HG02938 (cell line): Measurements from ENCODE around the gene DOCK2.

Source experiments
- ATAC-seq: cut with Tn5 transposase; IDR thresholded peaks from one replicate; pipeline ENCODE4 v1.9.1; 2021; ENCODE audit warnings: mild to moderate bottlenecking, moderate library complexity; ENCODE audit not compliant: unreplicated experiment

DOCK2 gene

DNA sequence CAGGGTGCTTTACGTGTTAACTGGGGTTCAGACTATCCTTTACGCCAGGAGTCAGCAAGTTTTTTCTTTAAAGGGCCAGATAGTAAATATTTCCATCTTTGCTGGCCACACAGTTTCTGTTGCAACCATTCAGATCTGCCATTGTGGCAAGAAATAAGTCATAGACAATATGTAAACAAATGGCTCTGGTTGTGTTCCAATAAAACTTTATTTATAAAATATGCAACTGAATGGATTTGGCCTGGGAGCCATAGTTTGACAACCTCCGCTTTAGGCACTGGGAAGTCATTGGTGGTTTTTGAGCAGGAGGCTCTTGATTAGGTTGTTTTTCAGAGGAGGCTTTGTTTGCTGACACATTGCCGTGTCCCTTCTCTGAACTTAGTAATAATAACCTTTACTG lies 252.5 kb downstream of the DOCK2 start:
- ATAC-seq = no peak

DNA sequence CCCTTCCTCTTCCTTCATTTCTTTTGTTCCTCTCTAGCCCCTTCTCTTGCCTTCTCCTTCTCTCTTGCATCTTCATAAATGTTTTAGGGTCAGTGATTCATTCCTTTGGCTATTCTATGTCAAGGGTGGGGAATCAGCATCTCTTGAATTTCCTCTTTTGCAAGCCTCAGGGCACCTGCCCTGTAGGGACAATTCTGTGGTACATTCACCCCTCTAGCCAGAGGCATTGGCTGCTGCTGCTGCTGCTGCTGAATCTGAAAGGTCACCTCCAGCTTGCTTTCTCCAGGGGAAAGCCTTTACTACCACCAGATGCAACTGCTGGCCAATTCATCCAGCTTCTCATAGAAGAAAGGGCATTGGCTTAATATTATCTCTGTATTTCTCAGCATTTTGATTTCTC lies 255.9 kb downstream of the DOCK2 start:
- ATAC-seq = no peak

DNA sequence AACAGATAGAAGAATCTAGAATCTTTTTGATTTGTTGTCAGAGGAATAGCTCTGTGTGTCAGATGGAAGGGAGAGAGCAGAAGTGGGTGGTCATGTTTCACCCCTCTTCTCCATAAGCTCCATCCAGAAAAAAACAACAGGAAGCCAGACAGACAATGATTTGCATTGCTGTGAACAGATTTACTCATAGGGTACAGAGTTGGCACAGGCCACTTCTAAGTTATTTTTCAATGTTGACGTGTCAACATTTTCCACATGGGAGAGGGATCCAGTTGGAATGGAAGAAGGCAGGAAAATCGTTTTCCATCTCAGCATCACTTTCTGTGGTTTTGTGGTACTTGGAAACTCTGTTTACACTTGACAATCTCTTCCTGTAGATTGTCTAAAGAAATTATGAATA lies 256.5 kb downstream of the DOCK2 start:
- no peak for ATAC-seq

DNA sequence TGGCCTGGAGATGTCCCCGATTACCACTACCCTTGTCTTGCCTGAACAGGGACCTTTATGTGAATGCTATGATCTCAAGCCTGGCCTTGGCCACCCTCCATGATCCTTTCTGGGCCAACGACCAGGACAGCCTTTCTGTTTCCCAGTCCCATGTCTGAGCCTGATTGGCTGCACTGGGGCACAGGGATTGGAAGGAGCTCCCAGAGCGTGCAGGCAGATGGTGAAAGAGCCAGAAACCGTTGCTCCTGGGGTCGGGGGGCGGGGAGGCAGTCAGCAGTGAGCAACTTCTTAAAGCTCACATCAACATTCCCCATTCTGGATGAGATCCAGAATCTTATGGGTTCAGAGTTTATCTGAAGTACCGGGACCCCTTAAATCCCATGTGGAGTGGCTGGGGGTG lies 258.9 kb downstream of the DOCK2 start:
- no peak for ATAC-seq

DNA sequence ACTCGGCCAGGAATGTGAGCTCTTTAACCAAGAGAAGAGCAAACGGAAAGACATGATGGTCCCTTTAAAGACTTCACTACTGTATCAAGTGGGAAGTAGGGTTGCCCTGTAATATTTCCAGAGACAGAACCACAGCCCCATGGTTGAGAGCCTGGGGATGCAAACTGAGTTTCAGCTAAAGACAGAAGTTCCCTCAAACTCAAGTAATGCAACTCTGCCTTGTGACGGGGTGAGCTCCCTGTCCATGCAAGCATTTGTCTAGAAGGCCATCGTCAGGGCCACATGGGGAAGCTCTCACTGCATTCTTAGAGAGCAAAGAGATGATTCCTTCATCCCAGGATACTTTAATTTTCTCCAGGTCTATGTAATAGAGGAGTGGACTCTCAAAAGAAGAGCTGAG lies 260.4 kb downstream of the DOCK2 start:
- ATAC-seq = no peak

DNA sequence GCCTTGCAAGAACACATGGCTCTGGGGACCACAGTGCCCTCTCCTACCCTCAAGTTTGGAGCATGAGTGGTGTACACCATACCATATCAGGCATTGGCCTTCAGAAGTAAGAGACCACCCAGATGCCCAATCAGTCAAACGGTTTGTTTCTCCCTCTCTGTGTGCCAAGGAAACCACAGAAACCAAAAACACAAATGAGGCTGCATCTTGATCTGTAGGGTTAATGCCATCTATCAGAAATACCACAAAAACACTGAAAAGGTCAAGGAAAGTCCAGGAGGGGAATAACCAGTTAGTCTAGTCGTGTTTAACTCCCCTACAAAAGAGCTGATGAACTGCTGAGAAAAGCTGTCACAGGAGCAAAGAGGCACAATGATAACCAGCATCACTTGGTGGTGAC lies 264.8 kb downstream of the DOCK2 start:
- ATAC-seq = no peak

DNA sequence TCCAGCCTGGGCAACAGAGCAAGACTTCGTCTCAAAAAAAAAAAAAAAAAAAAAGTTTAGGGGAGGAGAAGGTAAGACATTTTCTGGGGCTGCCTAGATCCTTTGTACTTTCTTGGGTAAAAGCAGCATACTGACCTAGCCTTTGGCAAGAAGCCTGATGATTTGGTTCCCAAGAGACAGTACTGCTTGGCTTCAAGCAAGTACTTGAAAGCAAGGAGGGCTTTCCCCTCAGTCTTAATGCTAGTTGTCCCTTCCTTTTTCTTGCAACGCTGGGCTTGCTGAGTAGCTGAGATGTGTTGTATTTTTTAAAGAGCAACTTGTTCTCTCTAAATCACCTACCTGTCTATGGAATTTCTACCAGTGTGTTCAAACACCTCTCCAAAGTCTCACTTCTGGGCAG lies 267.0 kb downstream of the DOCK2 start:
- no peak for ATAC-seq

DNA sequence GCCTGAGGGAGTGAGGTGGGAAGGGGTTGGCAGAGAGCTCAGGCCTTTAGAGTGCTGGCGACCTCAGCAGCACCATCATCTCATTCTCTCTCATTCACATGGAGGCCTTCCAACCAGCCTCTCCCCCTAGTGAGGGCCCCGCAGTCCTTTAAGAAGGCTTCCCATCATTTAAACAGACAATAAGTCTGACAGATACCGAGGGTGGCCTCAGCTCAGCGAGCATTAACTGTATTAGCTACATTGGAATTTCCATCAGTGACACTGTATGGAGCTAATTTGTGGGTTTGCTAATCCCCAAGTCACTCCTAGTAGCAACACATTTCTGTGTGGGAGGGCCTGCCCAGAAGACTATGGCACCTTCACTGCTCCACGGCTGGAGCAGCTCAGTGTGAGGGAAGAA lies 267.4 kb downstream of the DOCK2 start:
- no peak for ATAC-seq

DNA sequence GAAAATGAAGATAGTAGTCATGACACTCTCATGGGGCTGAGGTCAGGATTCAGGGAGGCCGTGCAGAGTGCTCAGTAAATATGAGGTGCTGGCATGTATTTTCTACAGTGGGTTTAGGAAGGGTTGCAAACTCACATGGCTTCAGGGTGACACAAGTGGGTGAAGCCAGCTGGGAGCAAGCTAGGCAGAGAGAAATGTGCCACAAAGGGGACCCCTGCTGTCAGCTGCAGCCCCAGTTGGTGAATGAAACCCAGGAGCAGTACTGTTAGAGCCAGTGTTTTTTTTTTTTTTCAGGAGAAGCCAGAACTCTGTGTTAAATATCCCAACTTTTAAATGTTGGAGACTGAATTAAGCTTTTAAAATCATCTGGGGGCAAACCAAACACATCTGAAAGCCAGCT lies 267.9 kb downstream of the DOCK2 start:
- ATAC-seq = no peak

DNA sequence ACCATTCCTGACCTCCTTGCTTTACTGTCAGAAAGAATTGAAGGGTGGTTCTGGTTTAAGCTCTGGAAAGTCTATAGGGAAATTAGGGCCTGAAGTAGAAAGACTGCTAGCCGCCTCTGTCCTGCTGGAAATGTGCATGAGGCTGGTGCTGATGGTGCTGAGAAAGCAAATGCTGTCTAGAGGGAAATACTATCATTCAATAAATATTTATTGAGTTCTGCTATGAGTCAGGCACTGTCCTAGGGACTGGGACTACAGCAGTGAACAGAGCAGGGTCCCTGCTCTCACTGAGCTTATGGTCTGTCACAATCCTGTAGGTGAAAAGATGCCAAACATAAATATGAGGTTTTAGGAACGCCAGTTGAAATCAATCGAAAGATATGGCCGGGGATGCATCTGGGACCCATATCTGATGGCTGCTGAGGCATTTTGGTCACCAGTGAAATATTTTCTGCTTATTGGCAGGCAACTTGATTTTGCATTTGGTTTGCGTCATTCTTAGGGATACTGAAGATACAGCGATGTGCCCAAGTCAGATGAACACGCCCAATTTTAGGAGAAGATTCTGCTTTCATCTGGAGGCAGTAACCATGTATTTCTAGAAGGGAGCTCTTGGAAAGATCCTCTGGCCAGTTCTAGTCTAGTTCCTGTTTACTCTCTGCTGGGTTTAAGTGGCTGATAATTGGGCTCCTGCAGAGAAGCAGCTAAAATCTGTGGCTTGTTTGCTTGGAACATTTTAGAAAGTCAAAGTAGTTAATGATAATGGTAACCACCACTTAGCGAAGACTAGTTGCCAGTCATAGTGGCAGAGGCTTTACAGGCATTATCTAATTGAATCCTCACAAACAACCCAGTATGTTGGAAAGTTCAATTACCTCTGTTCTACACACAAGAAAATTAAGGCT lies 269.9 kb downstream of the DOCK2 start:
- ATAC-seq = no peak

DNA sequence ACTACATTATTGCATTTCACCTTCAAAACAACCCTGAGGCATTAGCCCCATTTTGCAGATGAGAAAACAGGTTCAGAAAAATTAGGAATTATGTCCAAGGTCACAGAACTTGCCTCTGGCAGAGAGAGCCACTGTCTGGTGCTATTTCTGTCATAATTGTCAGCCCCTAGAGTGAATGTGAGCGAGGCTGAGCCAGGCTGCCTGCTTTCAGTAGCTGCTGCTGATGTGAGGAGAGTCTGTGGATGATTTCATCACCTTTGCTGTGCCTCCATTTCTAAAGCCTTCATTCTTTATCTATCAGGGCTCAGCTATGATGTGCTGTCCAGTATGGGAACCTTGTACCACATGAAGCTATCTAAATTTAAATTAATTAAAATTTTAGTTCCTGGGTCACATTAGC lies 271.8 kb downstream of the DOCK2 start:
- ATAC-seq = no peak

DNA sequence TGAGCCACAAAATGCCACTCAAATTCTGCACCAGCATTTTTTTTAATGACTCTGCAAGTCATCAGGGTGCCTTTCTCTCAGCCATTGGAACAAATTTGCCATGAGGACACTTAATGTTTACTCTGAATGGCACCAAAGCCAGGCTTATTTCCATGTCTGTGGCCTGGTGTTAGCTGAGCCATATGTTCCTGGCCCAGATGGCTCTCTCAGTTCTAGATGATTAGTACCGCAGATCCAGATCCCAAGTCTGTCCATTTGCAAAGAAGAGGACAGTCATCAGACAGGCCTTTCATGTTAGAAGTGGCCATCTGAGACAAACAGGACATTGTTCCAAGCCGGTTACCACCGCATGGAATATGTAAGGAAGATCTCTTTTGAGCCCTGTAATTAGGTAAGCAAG lies 272.9 kb downstream of the DOCK2 start:
- ATAC-seq = no peak

DNA sequence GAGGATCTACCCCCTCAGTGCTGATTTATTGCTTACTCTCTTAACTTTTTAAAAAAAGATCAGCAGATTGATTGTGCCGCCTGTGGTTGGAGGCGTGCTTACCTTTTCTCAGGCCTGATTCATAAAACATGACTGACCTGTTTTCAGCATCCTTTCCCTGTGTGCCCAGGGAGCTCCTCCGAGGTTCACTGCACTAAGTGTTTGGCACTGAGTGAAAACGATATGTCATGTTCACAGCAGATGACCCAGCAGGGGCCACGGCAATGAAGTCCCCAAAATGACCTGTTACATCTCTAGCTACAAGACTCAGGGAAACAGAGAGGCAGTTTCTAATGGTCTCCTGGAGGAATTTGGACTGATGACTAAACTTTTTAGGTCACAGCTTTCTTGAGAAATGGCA lies 273.3 kb downstream of the DOCK2 start:
- ATAC-seq = no peak

DNA sequence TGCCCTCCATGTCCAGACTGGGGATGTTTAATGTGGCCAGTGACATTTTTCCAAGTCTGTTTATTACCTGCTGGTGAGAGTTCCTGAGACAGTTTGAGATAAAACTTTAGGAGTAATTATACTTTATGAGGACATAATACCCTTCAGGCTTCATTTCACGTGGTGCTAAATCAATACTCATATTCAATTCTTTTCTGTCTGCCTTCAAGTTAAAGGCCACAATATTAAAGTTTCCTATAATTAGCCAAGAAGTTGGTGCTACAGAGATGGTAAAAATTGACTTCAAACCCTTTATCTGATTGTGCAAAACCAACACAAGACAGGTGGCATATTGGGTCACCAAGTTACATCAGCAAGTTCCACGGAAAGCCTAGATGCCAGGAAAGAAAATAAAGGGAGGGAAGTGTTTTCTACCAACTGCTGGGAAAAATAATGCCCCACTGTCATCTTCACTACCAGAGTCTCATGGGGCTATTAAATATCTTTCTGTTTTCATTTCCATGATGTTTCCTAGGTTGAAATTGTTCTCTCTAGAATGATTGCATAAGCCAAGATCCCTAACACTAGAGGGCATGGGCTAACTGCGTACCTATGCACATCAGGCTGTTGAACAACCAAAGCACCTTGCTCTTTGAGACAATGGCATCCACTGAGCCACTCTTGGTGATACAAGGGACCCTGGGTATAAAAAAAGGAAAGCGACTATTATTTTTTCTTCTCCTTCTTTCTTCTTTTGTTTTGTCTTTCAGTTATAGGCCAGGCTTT lies 274.6 kb downstream of the DOCK2 start:
- ATAC-seq = no peak

DNA sequence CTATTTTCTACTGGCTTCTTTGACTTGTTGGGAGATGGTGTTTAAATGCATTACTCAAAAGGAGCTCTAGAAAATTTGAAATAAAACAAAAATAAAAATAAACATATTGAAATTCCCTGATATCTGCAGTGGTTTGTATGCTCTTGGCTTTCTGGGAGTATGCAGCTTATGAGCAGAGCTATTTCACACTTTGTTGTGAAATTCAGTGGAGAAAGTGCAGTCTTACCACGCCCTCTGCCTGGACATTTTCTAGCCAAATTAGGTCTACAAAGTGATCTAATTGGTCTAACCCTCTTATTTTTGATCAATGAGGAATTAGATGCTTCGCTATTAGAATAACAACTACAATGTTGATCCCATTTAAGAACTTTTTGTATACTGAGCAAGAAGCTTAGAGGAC lies 276.4 kb downstream of the DOCK2 start:
- no peak for ATAC-seq

DNA sequence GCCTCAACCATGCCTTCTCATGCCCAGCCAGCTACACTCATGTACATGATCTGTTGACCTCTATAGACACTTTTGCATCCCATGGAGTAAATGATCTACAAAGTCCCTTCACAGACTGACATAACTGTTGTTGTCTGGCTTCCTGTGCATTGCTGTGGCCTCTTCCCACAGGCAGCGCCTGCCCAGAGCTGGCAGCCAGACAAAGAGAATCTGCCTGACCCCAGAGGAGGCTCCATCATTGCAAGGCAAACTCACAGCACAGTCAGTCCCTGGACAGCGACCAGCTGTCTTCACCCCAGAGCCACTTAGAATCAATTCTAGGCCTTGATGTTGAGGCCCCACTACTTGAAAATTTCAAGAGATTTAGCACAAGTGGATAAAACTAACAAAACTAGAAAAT lies 277.7 kb downstream of the DOCK2 start:
- ATAC-seq = no peak

DNA sequence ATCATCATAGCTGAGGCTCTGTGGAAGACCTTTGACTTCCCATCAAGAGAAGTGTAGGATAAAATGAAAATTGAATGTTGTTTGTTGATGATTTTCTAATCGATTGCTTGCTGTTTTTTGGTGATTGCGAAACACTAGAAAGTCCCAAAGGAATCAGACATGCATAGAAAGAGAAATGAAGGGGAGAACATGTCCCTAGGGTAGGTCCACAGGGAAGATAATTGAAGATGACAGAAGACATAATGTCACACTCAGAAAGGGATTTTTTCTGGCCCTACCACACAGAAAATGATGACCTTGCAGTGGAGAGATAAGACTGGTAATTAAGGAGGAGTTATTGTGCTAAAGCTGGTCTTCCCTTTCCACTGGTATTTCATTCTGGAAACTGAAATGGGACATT lies 280.4 kb downstream of the DOCK2 start:
- ATAC-seq = no peak

DNA sequence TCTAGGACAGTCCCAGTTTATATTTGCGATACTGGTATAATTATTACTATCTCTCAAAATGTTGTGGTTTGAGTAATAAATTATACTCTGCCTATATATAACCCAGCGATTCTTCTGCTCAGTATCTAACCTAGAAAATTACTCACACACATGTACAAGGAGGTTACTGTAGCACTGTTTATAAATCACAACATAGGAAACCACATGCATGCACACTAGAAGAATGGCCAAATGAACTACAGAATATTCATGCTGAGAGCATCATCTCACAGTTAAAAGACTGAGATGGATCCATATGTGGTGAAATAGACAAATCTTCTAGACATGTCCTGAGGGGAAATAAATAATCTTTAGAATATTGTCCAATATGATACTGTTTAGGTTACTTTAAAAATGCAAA lies 281.2 kb downstream of the DOCK2 start:
- no peak for ATAC-seq

DNA sequence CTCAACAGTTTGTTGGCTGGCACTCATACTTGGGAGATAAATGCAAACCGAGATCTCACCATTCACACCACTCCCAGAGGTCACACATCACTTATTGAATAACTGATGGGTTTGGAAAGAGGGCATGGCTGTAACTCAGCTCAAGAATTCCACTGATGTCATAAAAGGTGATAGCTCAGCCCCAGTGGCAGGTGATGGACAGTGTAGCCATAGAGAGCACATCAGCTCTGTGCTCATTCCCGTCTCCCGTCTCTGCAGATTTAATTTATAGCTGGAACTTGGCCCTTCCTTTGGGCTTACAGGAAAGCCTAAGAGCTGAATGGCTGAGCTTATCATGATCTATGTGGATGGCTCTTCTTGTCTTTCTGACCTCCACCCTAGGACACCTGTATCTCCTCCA lies 283.4 kb downstream of the DOCK2 start:
- ATAC-seq = no peak

DNA sequence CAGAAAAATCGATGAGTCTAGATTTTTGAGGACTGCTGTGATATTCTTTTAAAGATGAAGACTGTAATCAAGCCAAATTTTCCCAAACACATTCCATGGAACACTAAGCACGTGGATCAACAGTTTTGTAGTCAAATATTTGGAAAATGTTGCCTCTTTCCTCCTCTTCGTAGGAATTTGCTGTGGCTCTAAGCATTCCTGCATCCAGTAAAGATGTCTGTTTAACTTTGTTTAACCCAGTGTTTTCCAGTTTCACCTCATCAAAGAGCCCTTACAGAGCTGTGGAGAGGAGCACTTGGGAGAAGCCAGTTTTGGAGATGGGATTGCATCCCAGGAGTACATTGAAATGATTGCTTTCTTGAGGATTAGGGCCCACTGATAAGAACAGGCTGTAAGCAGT lies 284.3 kb downstream of the DOCK2 start:
- no peak for ATAC-seq

DNA sequence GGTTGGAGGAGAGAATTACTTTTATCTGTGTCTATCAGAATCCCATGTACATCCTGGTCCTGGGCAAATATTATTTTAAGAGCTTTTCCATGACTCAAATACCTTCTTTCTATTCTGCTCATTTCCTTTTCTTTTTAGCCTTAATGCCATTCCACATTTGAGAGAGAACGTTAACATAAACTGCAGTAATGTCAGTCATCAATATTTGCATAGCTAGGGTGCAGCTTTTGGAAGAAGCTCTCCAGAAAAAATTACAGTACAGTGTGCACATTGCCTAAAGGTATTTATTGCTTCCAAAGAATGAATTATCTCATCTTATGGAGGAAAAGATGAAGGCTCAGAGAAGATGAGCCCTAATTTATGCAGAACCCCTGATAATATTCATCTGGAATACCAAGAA lies 284.9 kb downstream of the DOCK2 start:
- no peak for ATAC-seq

DNA sequence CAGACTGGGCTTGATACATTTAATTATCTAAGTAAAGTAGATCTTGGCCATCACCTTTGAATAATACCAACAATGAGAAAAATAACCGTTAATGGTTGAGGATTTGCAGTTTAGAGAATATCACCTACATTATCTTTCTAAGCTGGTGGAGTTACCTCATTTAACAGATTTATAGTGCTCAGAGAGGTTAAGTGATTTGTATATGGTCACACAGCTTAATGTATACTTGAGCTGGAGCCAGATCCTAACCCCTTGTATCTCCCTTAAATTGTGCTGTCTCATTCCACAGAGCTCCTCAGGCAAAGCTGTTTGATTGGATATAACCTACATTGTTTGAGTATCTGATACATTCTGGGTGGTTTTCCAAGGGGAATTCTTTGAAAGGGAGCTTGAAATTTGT lies 285.4 kb downstream of the DOCK2 start:
- ATAC-seq = no peak
